Neural cell (in vitro differentiated cells): ENCODE results near the gene BUB3. TPM values are rescaled to one million over a fixed set of nuclear protein-coding genes. Genes with fewer than 3 reads are reported as not detected.
A peak's percentile ranks its signal among the peaks of the same experiment; 100 is the strongest.

ENCODE experiments used
- H2AFZ ChIP-seq: fragments of 200-600, 300-800 bp; sonication (generic), shearing (Covaris generic); 2 replicates; pipeline ENCODE4 v1.6.0; 2014; ENCODE audit warnings: low read depth, mild to moderate bottlenecking, antibody characterized with exemption, low read length, moderate library complexity
- H3F3A ChIP-seq: fragments of 200-600 bp; shearing (Covaris generic); 2 replicates; pipeline ENCODE4 v1.6.1; 2016; ENCODE audit warnings: mild to moderate bottlenecking, moderate library complexity, mixed read lengths, antibody characterized with exemption, low read length; ENCODE audit not compliant: insufficient read depth, poor library complexity, severe bottlenecking
- H3K27ac ChIP-seq: fragments of 200-600, 300-800 bp; sonication (generic), shearing (Covaris generic); 2 replicates; pipeline ENCODE4 v1.5.1; 2014; ENCODE audit warnings: mild to moderate bottlenecking, low read length, moderate library complexity
- H3K27me3 ChIP-seq: fragments of 300-800, 200-600 bp; sonication (generic), shearing (Covaris generic); 2 replicates; pipeline ENCODE4 v1.6.0; 2014; ENCODE audit warnings: mild to moderate bottlenecking, low read depth, low read length, moderate library complexity; ENCODE audit not compliant: insufficient read depth
- H3K36me3 ChIP-seq: fragments of 300-800, 200-600 bp; sonication (generic), shearing (Covaris generic); 2 replicates; pipeline ENCODE4 v1.5.1; 2014; ENCODE audit warnings: mild to moderate bottlenecking, antibody characterized with exemption, low read length, moderate library complexity; ENCODE audit not compliant: insufficient read depth
- H3K4me2 ChIP-seq: fragments of 300-800, 200-600 bp; sonication (generic), shearing (Covaris generic); 2 replicates; pipeline ENCODE4 v1.6.0; 2014; ENCODE audit warnings: mild to moderate bottlenecking, low read length
- H3K4me3 ChIP-seq: fragments of 300-800, 200-600 bp; sonication (generic), shearing (Covaris generic); 2 replicates; pipeline ENCODE4 v1.5.1; 2014; ENCODE audit warnings: mild to moderate bottlenecking, low read length, moderate library complexity
- H3K79me2 ChIP-seq: fragments of 200-600 bp; shearing (Covaris generic); replicated peaks from 2 replicates; pipeline ENCODE4 v1.6.0; 2014; ENCODE audit warnings: mild to moderate bottlenecking, low read length, moderate library complexity; ENCODE audit not compliant: insufficient read depth
- H3K9ac ChIP-seq: fragments of 300-800, 200-600 bp; sonication (generic), shearing (Covaris generic); 2 replicates; pipeline ENCODE4 v1.6.1; 2016; ENCODE audit warnings: mild to moderate bottlenecking, low read length, mixed read lengths
- H3K9me2 ChIP-seq: fragments of 200-600 bp; shearing (Covaris generic); 2 replicates; pipeline ENCODE4 v1.6.1; 2016; ENCODE audit warnings: mild to moderate bottlenecking, low read length, mixed read lengths; ENCODE audit not compliant: insufficient read depth
- H3K9me3 ChIP-seq: fragments of 200-600, 300-800 bp; sonication (generic), shearing (Covaris generic); 2 replicates; pipeline ENCODE4 v1.6.1; 2016; ENCODE audit warnings: mild to moderate bottlenecking, mixed run types, low read length, moderate library complexity, mixed read lengths
- H4K20me1 ChIP-seq: fragments of 200-600 bp; shearing (Covaris generic); 2 replicates; pipeline ENCODE4 v1.6.1; 2016; ENCODE audit warnings: mild to moderate bottlenecking, mixed run types; ENCODE audit not compliant: insufficient read depth
- EP300 ChIP-seq: fragments of 450-650 bp; conservative IDR thresholded peaks from 2 replicates; pipeline ENCODE4 v1.6.1; 2014; ENCODE audit warnings: antibody characterized with exemption, mild to moderate bottlenecking, moderate library complexity; ENCODE audit not compliant: poor library complexity, severe bottlenecking
- EZH2 ChIP-seq: fragments of 200-600, 300-800 bp; shearing (Covaris generic), sonication (generic); IDR thresholded peaks from 2 replicates; pipeline ENCODE4 v1.6.1; 2014; ENCODE audit warnings: antibody characterized with exemption, low read length, borderline replicate concordance, mild to moderate bottlenecking; ENCODE audit not compliant: insufficient read depth, poor library complexity, severe bottlenecking
- MXI1 ChIP-seq: fragments of 450-650 bp; conservative IDR thresholded peaks from 2 replicates; pipeline ENCODE4 v1.6.1; 2014; ENCODE audit warnings: antibody characterized with exemption, mild to moderate bottlenecking; ENCODE audit not compliant: poor library complexity, severe bottlenecking
- POLR2AphosphoS5 ChIP-seq: IDR thresholded peaks from 2 replicates; pipeline ENCODE4 v1.6.1; 2012
- RAD21 ChIP-seq: fragments of 450-650 bp; conservative IDR thresholded peaks from 2 replicates; pipeline ENCODE4 v1.6.1; 2014; ENCODE audit warnings: antibody characterized with exemption, mild to moderate bottlenecking, moderate library complexity
- SMC3 ChIP-seq: fragments of 450-650 bp; conservative IDR thresholded peaks from 2 replicates; pipeline ENCODE4 v1.6.1; 2014; ENCODE audit warnings: antibody characterized with exemption, mild to moderate bottlenecking, moderate library complexity; ENCODE audit not compliant: poor library complexity
- TAF1 ChIP-seq: IDR thresholded peaks from 2 replicates; pipeline ENCODE4 v1.6.1; 2012; ENCODE audit warnings: low read depth
- polyA plus RNA-seq: library from polyadenylated mRNA; depleted of rRNA; stranded (reverse); fragments of >200 nt; gene quantifications from 2 replicates; pipeline ENCODE4 v1.2.3, GENCODE V29; 2014
- TF ChIP-seq, protein P1 (sequence below): IDR thresholded peaks from 2 replicates; pipeline ENCODE4 v1.6.1; 2012; ENCODE audit warnings: borderline replicate concordance

Gene BUB3
- polyA plus RNA-seq, 1 donor from 2014 or later: 162 TPM

DNA sequence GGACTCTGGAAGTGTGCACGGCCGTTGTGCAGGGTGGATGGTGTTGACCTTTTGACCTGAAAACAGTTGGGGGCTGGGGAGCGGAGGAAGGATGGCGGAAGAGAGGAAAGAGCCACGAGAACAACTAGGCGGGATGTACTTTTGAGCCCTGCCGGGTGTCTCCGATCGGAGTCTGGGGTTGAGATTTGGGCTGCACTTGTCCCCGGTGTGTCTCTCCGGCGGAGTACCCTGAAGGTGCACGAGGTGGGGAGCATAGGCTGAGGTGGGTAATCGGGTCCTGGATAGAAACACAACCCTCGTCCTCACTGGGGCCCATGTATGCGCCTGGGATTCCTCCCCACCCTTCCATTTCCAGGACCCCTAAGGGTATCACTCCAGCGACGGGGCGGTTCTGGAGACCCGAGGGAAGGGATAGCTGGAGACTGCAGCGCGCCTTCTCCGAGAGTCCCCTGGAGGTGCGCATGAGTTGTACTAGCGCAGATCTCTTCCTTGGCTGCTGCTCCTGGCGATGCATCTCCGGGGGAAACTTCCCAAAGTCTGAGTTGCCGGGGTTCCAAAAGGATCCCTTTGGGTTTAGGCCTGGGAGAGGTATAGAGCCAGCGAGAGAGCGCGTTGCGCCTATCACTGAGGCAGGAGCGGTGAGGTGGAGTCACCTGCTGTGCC, 10.9 kb upstream of the BUB3 start:
- TF ChIP-seq SMC3 (no peak), MXI1 (no peak), RAD21 (no peak), POLR2AphosphoS5 (no peak), EZH2 (peak; percentile 96)
- no peak overlapping the region for H2AFZ ChIP-seq
- no peaks in the 10 kb centered on the region for H3K9me3 ChIP-seq
- H3K27ac ChIP-seq: no peak overlapping the region
- H3K4me2 ChIP-seq: no peak overlapping the region
- no peaks in the 10 kb centered on the region for H3K9me2 ChIP-seq
- no peak overlapping the region for H3K4me3 ChIP-seq
- H3K79me2 ChIP-seq: no peaks in the 10 kb centered on the region
- H3K36me3 ChIP-seq: no peaks in the 10 kb centered on the region
- H4K20me1 ChIP-seq: no peaks in the 10 kb centered on the region
- H3K27me3 ChIP-seq: peaks cover 100% of the 10 kb centered on the region
- no peaks in the 10 kb centered on the region for H3F3A ChIP-seq
- H3K9ac ChIP-seq: no peak overlapping the region

DNA sequence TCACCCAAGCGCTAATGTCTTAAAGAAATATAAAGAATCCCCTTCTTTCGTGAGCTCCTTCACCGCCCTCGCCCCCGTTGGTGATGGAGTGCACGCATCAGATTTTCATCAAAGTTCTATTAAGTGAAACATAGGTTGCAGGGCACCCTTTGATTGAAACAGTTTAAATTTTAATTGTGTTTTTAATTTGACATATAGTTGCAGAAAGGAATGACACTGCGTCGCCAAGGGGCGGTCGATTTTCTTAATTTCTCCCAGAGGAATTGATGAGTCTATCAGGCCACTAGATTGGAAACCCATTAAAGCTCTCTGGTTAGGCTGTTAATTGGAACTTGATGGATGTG, 10.4 kb upstream of the BUB3 start:
- Histone ChIP-seq H3K27ac (no peak overlapping the region), H3K9me3 (no peaks in the 10 kb centered on the region), H3K4me3 (no peak overlapping the region), H3K79me2 (no peaks in the 10 kb centered on the region), H3F3A (no peaks in the 10 kb centered on the region), H4K20me1 (no peaks in the 10 kb centered on the region), H3K36me3 (no peaks in the 10 kb centered on the region), H3K27me3 (peaks cover 100% of the 10 kb centered on the region), H3K4me2 (no peak overlapping the region), H2AFZ (no peak overlapping the region), H3K9ac (no peak overlapping the region), H3K9me2 (no peaks in the 10 kb centered on the region)
- TF ChIP-seq EP300: no peak
- TF ChIP-seq RAD21: no peak
- peak; percentile 65 for TF ChIP-seq EZH2
- TF ChIP-seq, protein P1, sequence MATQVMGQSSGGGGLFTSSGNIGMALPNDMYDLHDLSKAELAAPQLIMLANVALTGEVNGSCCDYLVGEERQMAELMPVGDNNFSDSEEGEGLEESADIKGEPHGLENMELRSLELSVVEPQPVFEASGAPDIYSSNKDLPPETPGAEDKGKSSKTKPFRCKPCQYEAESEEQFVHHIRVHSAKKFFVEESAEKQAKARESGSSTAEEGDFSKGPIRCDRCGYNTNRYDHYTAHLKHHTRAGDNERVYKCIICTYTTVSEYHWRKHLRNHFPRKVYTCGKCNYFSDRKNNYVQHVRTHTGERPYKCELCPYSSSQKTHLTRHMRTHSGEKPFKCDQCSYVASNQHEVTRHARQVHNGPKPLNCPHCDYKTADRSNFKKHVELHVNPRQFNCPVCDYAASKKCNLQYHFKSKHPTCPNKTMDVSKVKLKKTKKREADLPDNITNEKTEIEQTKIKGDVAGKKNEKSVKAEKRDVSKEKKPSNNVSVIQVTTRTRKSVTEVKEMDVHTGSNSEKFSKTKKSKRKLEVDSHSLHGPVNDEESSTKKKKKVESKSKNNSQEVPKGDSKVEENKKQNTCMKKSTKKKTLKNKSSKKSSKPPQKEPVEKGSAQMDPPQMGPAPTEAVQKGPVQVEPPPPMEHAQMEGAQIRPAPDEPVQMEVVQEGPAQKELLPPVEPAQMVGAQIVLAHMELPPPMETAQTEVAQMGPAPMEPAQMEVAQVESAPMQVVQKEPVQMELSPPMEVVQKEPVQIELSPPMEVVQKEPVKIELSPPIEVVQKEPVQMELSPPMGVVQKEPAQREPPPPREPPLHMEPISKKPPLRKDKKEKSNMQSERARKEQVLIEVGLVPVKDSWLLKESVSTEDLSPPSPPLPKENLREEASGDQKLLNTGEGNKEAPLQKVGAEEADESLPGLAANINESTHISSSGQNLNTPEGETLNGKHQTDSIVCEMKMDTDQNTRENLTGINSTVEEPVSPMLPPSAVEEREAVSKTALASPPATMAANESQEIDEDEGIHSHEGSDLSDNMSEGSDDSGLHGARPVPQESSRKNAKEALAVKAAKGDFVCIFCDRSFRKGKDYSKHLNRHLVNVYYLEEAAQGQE: no peak

DNA sequence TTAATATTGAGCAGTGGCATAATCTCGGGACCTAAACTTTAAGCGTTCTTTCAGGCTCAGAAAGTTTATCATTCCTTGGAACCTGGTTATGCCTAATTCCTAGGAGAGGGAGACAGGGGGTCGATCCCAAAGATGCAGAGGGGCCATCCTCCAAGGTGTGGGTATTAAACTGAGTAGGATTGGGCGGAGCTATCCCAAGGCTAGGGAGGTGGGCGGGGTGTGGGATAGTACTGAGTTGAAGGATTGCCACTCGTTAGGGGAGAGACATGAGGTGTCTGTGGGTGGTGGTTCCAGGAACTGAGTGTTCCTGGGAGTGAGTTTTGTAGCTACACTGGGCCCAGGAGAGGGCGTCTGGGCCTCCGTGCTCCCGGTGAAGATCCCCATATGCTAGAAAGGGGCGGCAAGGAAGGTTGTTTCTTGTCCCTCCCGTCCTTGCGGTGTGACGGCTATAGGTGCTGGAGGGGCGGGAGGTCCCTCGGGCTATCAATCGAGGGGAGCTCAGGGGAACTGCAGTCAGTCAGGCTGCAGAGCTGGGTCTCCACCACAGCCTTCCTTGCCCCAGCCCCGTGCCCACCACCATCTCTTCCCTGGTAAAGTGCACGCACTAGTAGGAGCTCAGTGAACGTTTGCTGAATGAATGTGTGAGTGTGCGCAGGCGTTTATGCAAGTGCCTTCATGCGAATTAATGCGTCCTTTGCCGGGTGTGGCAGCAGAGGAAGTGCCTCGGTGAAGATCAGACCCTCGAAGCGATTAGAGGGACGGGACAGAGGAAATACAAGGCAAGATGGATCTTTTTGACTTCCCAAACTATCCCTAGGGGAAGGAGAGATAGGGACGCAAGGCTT, 9.3 kb upstream of the BUB3 start:
- Histone ChIP-seq H3F3A (no peaks in the 10 kb centered on the region), H3K4me2 (no peak overlapping the region), H3K9me2 (no peaks in the 10 kb centered on the region), H2AFZ (no peak overlapping the region), H3K79me2 (no peaks in the 10 kb centered on the region), H3K9ac (no peak overlapping the region), H3K27ac (no peak overlapping the region), H3K27me3 (peaks cover 100% of the 10 kb centered on the region), H3K4me3 (no peak overlapping the region), H4K20me1 (no peaks in the 10 kb centered on the region), H3K9me3 (no peaks in the 10 kb centered on the region), H3K36me3 (no peaks in the 10 kb centered on the region)
- peak; percentile 51 for TF ChIP-seq SMC3
- no peak for TF ChIP-seq TAF1
